Activated naive CD8-positive, alpha-beta T cell treated with anti-CD3 and anti-CD28 coated beads for 36 hours (primary cell): Measurements from ENCODE around the gene FIZ1. TPM values are rescaled to one million over a fixed set of nuclear protein-coding genes. Genes with fewer than 3 reads are reported as not detected.

Experiments
- DNase-seq: peaks from one replicate; pipeline ENCODE4 v3.0.0; 2021
- H3K27ac Mint-ChIP-seq: one replicate; pipeline ENCODE4 v1.8.0; 2022; ENCODE audit warnings: mild to moderate bottlenecking, moderate library complexity, mixed read lengths
- H3K27me3 Mint-ChIP-seq: one replicate; pipeline ENCODE4 v1.8.0; 2022; ENCODE audit warnings: mild to moderate bottlenecking, mixed read lengths
- H3K36me3 Mint-ChIP-seq: one replicate; pipeline ENCODE4 v1.8.0; 2021; ENCODE audit warnings: mild to moderate bottlenecking, mixed read lengths
- H3K4me1 Mint-ChIP-seq: one replicate; pipeline ENCODE4 v1.8.0; 2021; ENCODE audit warnings: mixed read lengths
- H3K4me3 Mint-ChIP-seq: one replicate; pipeline ENCODE4 v1.8.0; 2022; ENCODE audit warnings: mild to moderate bottlenecking, moderate library complexity, mixed read lengths
- H3K9me3 Mint-ChIP-seq: one replicate; pipeline ENCODE4 v1.8.0; 2022; ENCODE audit warnings: mixed read lengths
- total RNA-seq, 2 experiments: library from RNA; stranded (reverse); gene quantifications; one replicate each; pipeline ENCODE4 v1.2.3, GENCODE V29; 2021

Gene FIZ1
- total RNA-seq, 2 experiments from 2014 or later, result 19.8 to 20.7 TPM

- peaks cover 36% of the 10 kb centered on the region for H3K4me1 Mint-ChIP-seq
- no peaks in the 10 kb centered on the region for H3K27me3 Mint-ChIP-seq
- H3K36me3 Mint-ChIP-seq, result peaks cover 24% of the 10 kb centered on the region
- DNase-seq, result no peak
- no peaks in the 10 kb centered on the region for H3K9me3 Mint-ChIP-seq
- H3K4me3 Mint-ChIP-seq, result no peak overlapping the region
- H3K27ac Mint-ChIP-seq, result no peak overlapping the region
These were observed 12.1 kb upstream of the FIZ1 start for GRCh38 chr19:55611300-55611982.

GRCh38 chr19:55609326-55609725 is 10.0 kb upstream of the FIZ1 start:
- H3K4me3 Mint-ChIP-seq, result no peak overlapping the region
- no peaks in the 10 kb centered on the region for H3K9me3 Mint-ChIP-seq
- H3K27me3 Mint-ChIP-seq, result no peaks in the 10 kb centered on the region
- no peak for DNase-seq
- peaks cover 25% of the 10 kb centered on the region for H3K36me3 Mint-ChIP-seq
- peak overlapping the region; percentile 17 for H3K27ac Mint-ChIP-seq
- H3K4me1 Mint-ChIP-seq, result peaks cover 46% of the 10 kb centered on the region

GRCh38 chr19:55606817-55607216 is 7.5 kb upstream of the FIZ1 start:
- H3K4me1 Mint-ChIP-seq, result peaks cover 50% of the 10 kb centered on the region
- peak overlapping the region; percentile 92 for H3K27ac Mint-ChIP-seq
- DNase-seq, result no peak
- H3K9me3 Mint-ChIP-seq, result no peaks in the 10 kb centered on the region
- H3K27me3 Mint-ChIP-seq, result no peaks in the 10 kb centered on the region
- H3K4me3 Mint-ChIP-seq, result peak overlapping the region; percentile 92
- H3K36me3 Mint-ChIP-seq, result peaks cover 27% of the 10 kb centered on the region

DNA sequence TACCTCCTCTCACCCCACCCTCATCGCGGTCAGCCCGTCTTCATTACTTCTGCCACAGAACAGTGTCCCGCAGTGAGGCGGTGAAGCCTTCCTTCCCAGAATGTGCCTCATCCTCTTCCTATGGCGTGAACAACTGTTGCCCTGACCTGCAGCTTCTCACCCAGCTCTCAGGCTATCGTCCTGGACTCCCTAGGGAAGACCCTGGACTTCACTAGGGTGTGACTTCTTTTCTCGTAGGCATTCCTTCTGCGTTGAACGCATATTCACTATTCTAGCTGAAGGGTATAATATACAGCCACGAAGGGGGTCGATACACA is 7.1 kb upstream of the FIZ1 start:
- peaks cover 27% of the 10 kb centered on the region for H3K36me3 Mint-ChIP-seq
- peaks cover 48% of the 10 kb centered on the region for H3K4me1 Mint-ChIP-seq
- no peaks in the 10 kb centered on the region for H3K27me3 Mint-ChIP-seq
- H3K4me3 Mint-ChIP-seq, result peak overlapping the region; percentile 92
- no peak for DNase-seq
- H3K27ac Mint-ChIP-seq, result peak overlapping the region; percentile 92
- H3K9me3 Mint-ChIP-seq, result no peaks in the 10 kb centered on the region

DNA sequence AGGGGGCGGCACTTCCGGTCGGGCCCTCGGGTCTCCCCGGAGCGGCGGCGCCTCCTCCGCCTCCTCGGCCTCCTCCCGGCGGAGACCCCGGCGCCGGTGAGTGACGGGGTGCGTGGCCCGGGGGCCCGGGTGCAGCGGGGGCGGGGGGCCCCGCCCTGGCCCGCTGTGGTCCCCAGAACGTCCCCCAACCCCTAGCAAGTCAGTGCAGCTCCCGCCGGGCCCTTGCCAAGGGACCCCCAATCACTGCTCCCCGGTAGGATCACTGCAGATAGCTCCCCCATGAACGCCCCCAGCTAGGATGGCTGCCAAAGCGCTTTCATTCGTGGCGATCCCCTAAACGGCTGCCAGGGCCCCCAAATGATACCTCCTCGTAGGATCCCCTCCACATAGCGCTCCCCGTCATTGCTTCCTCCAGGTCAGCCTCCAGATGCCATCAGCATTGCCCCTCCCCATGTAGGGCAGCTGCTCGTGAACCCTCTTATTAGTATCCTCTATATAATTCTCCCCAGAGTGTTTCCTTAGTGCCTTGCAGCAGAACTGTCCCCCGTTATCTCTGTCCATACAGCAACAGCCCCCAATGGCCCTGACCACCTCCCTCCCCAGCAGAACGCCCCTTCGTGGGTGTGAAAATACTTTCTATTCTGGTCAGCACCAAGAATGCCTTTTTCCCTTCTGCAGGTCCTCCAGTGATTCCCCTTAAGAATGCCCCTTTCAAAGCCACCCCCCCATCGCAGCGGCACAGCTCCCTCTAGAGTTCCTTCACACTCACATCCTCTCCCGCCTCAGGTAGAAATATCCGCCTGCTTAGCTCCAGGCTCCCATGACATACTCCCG is 6.5 kb upstream of the FIZ1 start, which contains the start of gene ZNF865:
Gene ZNF865 (plus strand): TSS at position 11 of the 834 bp plus-strand sequence. CDS start 7,972 bp downstream, outside the sequence.
- Mint-ChIP-seq H3K27me3 (no peaks in the 10 kb centered on the region), H3K9me3 (no peaks in the 10 kb centered on the region), H3K4me3 (peak within 1 kb of the TSS; percentile 92), H3K27ac (peak within 1 kb of the TSS; percentile 96), H3K36me3 (peaks cover 27% of the 10 kb centered on the region), H3K4me1 (peaks cover 47% of the 10 kb centered on the region)
- DNase-seq, result peak; percentile 69

DNA sequence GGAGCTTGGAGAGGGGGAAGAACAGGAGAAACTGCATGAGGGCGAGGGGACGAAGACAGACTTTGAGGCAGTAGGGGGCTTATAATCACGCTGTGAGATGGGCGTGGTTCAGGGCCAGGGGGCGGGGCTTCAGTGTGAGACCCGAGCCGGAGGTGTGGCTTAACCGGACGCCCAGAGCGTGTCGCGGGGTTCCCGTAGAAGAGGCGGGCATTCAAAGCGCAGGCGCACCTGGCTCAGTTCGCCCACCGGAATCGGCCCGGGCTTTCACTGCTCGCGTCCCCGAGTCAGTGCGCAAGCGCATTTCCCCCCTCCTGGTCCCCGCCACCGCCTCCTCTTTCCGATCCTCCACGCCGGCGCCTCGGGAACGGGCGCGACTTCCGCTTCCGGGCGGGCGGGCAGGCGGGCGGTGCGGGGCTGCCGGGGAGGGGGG is 5.9 kb upstream of the FIZ1 start:
- H3K9me3 Mint-ChIP-seq, result no peaks in the 10 kb centered on the region
- H3K36me3 Mint-ChIP-seq, result peaks cover 27% of the 10 kb centered on the region
- peak overlapping the region; percentile 88 for H3K4me3 Mint-ChIP-seq
- H3K27ac Mint-ChIP-seq, result peak overlapping the region; percentile 96
- H3K27me3 Mint-ChIP-seq, result no peaks in the 10 kb centered on the region
- DNase-seq, result peak; percentile 100
- peaks cover 43% of the 10 kb centered on the region for H3K4me1 Mint-ChIP-seq

DNA sequence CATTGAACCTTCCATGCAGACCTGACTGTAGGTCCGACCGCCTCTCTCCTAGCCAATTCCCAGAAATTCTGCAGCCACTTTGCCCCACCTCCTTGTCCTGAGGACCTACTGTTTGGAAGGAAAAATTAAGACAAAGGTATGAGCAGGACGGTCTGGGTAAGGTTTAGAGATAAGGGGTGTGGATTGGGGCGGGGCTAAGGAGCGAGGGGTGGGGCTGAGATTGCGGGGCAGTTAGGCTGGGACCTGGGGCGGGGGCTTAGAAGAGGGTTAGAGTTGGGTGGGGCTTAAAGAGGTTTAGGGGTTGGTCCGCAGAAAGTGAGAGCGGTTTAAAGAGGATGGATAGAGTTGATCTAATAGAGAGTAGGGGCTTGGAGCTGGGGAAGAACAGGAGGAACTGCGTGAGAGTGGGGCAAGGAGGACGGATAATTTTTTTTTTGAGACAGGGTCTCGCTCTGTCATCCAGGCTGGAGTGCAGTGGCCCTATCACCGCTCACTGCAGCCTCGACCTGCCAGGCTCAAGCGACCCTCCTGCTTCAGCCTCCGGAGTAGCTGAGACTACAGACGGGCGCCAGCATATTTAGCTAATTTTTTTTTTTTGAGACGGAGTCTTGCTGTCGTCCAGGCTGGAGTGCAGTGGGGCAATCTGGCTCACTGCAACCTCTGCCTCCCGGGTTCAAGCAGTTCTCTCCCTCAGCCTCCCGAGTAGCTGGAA is 4.4 kb upstream of the FIZ1 start:
- Mint-ChIP-seq H3K27ac (peak overlapping the region; percentile 96), H3K9me3 (peaks cover 1% of the 10 kb centered on the region), H3K4me3 (peak overlapping the region; percentile 88), H3K4me1 (peaks cover 38% of the 10 kb centered on the region), H3K27me3 (no peaks in the 10 kb centered on the region), H3K36me3 (peaks cover 20% of the 10 kb centered on the region)
- DNase-seq, result no peak

DNA sequence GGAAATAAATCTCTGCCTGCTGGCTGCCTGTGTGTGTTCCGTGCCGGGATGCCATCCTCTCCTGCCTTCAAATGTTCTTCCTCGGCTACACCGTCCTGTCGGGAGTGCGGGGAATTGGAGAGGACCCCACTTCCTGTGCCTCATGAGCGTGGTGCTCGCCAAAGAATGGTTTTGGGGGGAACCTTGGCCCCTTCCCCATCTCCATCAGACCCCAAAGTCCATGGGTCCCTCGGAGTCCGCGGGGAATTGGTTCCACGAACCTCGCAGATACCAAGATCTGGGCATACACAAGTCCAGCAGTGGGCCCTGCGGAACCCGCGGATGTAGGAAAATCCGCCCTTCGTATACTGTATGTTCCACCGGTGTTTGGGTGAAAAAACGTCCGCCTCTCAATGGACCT is 3.8 kb upstream of the FIZ1 start:
- Mint-ChIP-seq H3K4me1 (peaks cover 39% of the 10 kb centered on the region), H3K9me3 (peaks cover 3% of the 10 kb centered on the region)

GRCh38 chr19:55602104-55603001 is 3.0 kb upstream of the FIZ1 start:
- Mint-ChIP-seq H3K27ac (no peak overlapping the region), H3K36me3 (peaks cover 18% of the 10 kb centered on the region), H3K4me1 (peaks cover 36% of the 10 kb centered on the region), H3K4me3 (no peak overlapping the region), H3K27me3 (no peaks in the 10 kb centered on the region), H3K9me3 (peaks cover 3% of the 10 kb centered on the region)
- no peak for DNase-seq

More for the DNA sequence above, 3.8 kb upstream of the FIZ1 start:
- Mint-ChIP-seq H3K27ac (peak overlapping the region; percentile 57), H3K36me3 (peaks cover 20% of the 10 kb centered on the region), H3K4me3 (no peak overlapping the region), H3K27me3 (no peaks in the 10 kb centered on the region)
- no peak for DNase-seq

- Mint-ChIP-seq H3K4me3 (peak overlapping the region; percentile 80), H3K27me3 (no peaks in the 10 kb centered on the region), H3K27ac (peak overlapping the region; percentile 73), H3K4me1 (peaks cover 26% of the 10 kb centered on the region), H3K36me3 (peaks cover 25% of the 10 kb centered on the region), H3K9me3 (peaks cover 3% of the 10 kb centered on the region)
- DNase-seq, result no peak
These were observed 1.8 kb upstream of the FIZ1 start for GRCh38 chr19:55601084-55601483.

DNA sequence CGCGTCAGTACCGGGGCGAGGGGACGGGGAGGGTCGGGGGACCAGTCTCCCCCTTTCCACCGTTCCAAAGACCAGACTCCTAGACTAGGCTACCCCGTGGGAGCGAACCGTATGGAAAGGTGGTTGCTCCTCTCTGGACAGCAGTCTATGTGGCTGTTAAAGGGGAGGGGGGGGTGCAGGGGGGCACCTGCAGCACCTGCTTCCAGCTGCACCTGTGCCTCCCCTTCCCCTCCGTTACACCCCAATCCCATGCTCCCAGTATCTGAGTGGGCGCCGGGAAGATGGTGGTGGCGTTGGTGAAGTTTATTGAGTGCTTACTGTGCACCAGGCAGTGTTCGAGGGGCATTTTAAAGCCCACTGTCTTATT is 1.3 kb upstream of the FIZ1 start:
- Mint-ChIP-seq H3K36me3 (peaks cover 29% of the 10 kb centered on the region), H3K4me3 (peak overlapping the region; percentile 80), H3K9me3 (peaks cover 3% of the 10 kb centered on the region), H3K4me1 (peaks cover 25% of the 10 kb centered on the region), H3K27ac (peak overlapping the region; percentile 73), H3K27me3 (no peaks in the 10 kb centered on the region)
- no peak for DNase-seq

DNA sequence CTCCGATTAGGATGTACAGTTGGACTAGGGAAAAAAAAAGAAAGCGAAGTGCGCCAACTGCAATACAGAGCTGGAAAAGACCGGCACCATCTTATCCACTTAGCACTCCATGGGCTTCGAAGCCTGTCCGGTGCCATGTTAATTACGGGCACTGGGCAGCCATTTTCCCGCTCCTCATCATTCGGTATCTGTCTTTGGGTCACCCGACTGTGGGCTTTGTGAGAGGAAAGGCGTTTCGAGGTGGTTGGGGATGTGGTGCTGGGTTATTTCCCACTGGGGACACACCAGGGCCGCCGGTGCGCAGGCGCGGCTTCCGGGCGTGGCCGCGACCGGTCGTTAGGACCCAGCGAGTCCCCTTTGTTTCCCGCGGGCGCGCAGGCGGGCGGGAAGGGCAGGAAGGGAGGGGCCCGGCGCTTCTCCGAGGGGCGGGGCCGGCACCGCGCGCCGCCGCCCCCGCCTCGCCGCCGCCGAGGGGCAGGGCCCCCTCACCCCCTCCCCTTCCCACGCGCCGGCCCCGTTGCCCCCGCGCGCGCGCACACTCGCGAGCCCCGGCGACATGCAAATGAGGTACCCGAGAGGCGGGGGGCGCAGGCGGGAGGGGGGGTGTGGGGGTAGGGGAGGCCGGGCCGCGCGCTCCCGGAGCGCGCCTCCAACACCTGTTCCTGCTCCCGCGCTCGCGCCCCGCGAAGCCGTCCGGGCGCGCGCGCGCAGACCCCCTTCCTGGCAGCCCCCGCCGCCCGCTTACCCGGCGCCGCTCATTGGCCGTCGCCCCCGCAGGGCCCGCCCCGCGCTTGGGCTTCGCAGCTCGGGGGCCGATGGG is 735 bp upstream of the FIZ1 start, which contains the start of gene ZNF524:
Gene ZNF524 (plus strand): TSS at position 447 of the 820 bp plus-strand sequence. CDS start 1,825 bp downstream, outside the sequence.
- H3K4me3 Mint-ChIP-seq, result peak within 1 kb of the TSS; percentile 98
- H3K27me3 Mint-ChIP-seq, result no peaks in the 10 kb centered on the region
- peaks cover 25% of the 10 kb centered on the region for H3K4me1 Mint-ChIP-seq
- peak; percentile 90 for DNase-seq
- peaks cover 3% of the 10 kb centered on the region for H3K9me3 Mint-ChIP-seq
- H3K36me3 Mint-ChIP-seq, result peaks cover 35% of the 10 kb centered on the region
- H3K27ac Mint-ChIP-seq, result peak within 1 kb of the TSS; percentile 100

DNA sequence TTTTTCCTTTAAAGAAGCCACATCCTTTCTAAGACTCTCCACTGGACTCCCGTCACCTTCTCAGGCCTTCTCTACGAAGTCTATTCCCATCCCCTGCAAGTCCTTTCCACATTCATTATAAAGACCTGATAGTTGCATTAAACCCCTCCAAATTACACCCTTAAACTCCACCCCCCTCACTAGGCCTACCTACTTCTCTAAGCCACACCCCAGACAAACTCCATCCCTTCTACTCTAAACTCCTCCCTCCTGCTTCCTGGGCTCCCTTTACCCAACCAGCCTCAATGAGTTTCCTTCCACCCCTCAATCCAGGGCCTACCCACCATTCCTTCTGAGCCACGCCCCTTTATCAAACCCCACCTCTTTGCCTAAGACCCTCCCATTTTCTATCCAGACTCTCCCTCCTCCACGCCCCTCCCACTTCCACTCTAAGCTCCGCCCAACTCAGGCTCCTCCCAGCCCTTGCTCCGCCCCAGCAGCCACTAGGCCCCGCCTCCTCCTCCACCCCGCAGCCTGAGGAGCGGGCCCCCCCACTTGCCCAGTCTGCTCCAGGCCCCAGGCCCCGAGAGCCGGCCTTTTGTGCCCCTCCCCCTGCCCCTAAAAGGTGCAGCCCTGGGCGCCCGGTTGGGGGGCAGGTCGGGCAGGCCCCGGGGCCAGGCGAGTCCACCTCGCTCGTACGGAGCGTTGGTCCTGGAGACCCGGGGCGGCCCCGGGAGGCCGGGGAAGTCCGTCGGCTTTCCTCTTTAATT is 424 bp downstream of the FIZ1 start:
- peak; percentile 93 for DNase-seq
- peaks cover 3% of the 10 kb centered on the region for H3K9me3 Mint-ChIP-seq
- H3K36me3 Mint-ChIP-seq, result peaks cover 39% of the 10 kb centered on the region
- peaks cover 18% of the 10 kb centered on the region for H3K4me1 Mint-ChIP-seq
- peak overlapping the region; percentile 98 for H3K4me3 Mint-ChIP-seq
- H3K27me3 Mint-ChIP-seq, result no peaks in the 10 kb centered on the region
- H3K27ac Mint-ChIP-seq, result peak overlapping the region; percentile 100
